Loucy (cell line): ENCODE measurements around the gene NDUFAF4.

Source experiments
- H2AFZ ChIP-seq: fragments of 200-600 bp; sonication (generic); 2 replicates; pipeline ENCODE4 v1.6.0; 2016; ENCODE audit warnings: antibody characterized with exemption, mild to moderate bottlenecking, low read length, moderate library complexity
- H3F3A ChIP-seq: fragments of 200-600 bp; 2 replicates; pipeline ENCODE4 v1.6.0; 2016; ENCODE audit warnings: antibody characterized with exemption, low read depth, mild to moderate bottlenecking
- H3K27me3 ChIP-seq: fragments of 200-600 bp; sonication (generic); 2 replicates; pipeline ENCODE4 v1.6.1; 2014; ENCODE audit warnings: low read length, mild to moderate bottlenecking; ENCODE audit not compliant: insufficient read depth, poor library complexity, severe bottlenecking
- H3K36me3 ChIP-seq: fragments of 200-600 bp; sonication (generic); 2 replicates; pipeline ENCODE4 v1.6.1; 2016; ENCODE audit warnings: low read length; ENCODE audit not compliant: insufficient read depth
- H3K4me1 ChIP-seq: fragments of 200-600 bp; sonication (generic); 2 replicates; pipeline ENCODE4 v1.5.1; 2014; ENCODE audit warnings: low read length, mild to moderate bottlenecking; ENCODE audit not compliant: insufficient read depth, poor library complexity, severe bottlenecking
- H3K4me2 ChIP-seq: fragments of 200-600 bp; sonication (generic); 2 replicates; pipeline ENCODE4 v1.6.0; 2014; ENCODE audit warnings: antibody characterized with exemption, low read length, low read depth, mild to moderate bottlenecking; ENCODE audit not compliant: poor library complexity, severe bottlenecking
- H3K4me3 ChIP-seq: fragments of 200-600 bp; sonication (generic); 2 replicates; pipeline ENCODE4 v1.5.1; 2014; ENCODE audit warnings: low read length, mild to moderate bottlenecking, mixed read lengths; ENCODE audit not compliant: poor library complexity, severe bottlenecking
- H3K79me2 ChIP-seq: fragments of 200-600 bp; sonication (generic); 2 replicates; pipeline ENCODE4 v1.6.1; 2014; ENCODE audit warnings: low read length; ENCODE audit not compliant: insufficient read depth
- H3K9ac ChIP-seq: fragments of 200-600 bp; sonication (generic); 2 replicates; pipeline ENCODE4 v1.6.0; 2014; ENCODE audit warnings: mild to moderate bottlenecking, low read depth, low read length, moderate library complexity; ENCODE audit not compliant: poor library complexity, severe bottlenecking
- H3K9me2 ChIP-seq: fragments of 200-600 bp; sonication (generic); replicated peaks from 2 replicates; pipeline ENCODE4 v1.6.1; 2016; ENCODE audit warnings: low read depth, low read length, mixed read lengths
- H3K9me3 ChIP-seq: fragments of 200-600 bp; sonication (generic); 2 replicates; pipeline ENCODE4 v1.6.1; 2014; ENCODE audit warnings: mild to moderate bottlenecking, antibody characterized with exemption, low read length, low read depth; ENCODE audit not compliant: insufficient read depth
- H4K20me1 ChIP-seq: fragments of 200-600 bp; sonication (generic); 2 replicates; pipeline ENCODE4 v1.6.0; 2014; ENCODE audit warnings: antibody characterized with exemption, low read length, mild to moderate bottlenecking; ENCODE audit not compliant: insufficient read depth, poor library complexity, severe bottlenecking
- EZH2phosphoT487 ChIP-seq: fragments of 200-600 bp; IDR thresholded peaks from 2 replicates; pipeline ENCODE4 v1.6.1; 2018; ENCODE audit warnings: antibody characterized with exemption, mild to moderate bottlenecking, moderate library complexity, borderline replicate concordance
- TF ChIP-seq, protein P1 (sequence below): fragments of 200-600 bp; sonication (generic); conservative IDR thresholded peaks from 2 replicates; pipeline ENCODE4 v1.5.1; 2014; ENCODE audit warnings: mild to moderate bottlenecking, antibody characterized with exemption, low read length

NDUFAF4 gene

DNA sequence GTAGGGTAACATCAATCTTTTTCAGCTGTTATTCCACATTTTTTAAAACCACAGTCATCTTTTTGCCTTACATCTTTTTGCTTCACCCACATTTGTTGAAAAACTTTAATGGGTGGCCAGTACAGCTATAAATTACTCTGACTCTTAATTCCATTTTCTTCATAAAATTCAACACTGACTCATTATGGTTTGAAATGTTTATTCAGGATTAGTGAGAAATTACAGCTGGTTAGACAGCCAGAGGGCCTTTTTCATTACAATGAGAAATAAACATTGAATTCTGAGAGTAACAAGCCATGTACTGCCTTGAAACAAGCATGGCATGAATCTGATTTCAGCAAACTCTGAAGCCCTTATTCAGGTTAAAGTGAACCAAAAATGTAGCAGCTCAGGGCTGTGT is 19.5 kb downstream of the NDUFAF4 start:
- no peak for TF ChIP-seq EZH2phosphoT487
- TF ChIP-seq, protein P1, sequence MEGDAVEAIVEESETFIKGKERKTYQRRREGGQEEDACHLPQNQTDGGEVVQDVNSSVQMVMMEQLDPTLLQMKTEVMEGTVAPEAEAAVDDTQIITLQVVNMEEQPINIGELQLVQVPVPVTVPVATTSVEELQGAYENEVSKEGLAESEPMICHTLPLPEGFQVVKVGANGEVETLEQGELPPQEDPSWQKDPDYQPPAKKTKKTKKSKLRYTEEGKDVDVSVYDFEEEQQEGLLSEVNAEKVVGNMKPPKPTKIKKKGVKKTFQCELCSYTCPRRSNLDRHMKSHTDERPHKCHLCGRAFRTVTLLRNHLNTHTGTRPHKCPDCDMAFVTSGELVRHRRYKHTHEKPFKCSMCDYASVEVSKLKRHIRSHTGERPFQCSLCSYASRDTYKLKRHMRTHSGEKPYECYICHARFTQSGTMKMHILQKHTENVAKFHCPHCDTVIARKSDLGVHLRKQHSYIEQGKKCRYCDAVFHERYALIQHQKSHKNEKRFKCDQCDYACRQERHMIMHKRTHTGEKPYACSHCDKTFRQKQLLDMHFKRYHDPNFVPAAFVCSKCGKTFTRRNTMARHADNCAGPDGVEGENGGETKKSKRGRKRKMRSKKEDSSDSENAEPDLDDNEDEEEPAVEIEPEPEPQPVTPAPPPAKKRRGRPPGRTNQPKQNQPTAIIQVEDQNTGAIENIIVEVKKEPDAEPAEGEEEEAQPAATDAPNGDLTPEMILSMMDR, result no peak
- no peak overlapping the region for H3K9ac ChIP-seq
- H3K4me3 ChIP-seq, result no peak overlapping the region
- H2AFZ ChIP-seq, result no peak overlapping the region
- no peaks in the 10 kb centered on the region for H3F3A ChIP-seq
- H3K36me3 ChIP-seq, result no peaks in the 10 kb centered on the region
- H3K9me2 ChIP-seq, result no peaks in the 10 kb centered on the region
- no peaks in the 10 kb centered on the region for H3K27me3 ChIP-seq
- no peaks in the 10 kb centered on the region for H3K79me2 ChIP-seq
- H3K4me2 ChIP-seq, result no peak overlapping the region
- no peaks in the 10 kb centered on the region for H3K9me3 ChIP-seq
- no peaks in the 10 kb centered on the region for H3K4me1 ChIP-seq
- no peaks in the 10 kb centered on the region for H4K20me1 ChIP-seq

GRCh38 chr6:96876886-96877545 is 20.7 kb downstream of the NDUFAF4 start:
- H3K27me3 ChIP-seq, result no peaks in the 10 kb centered on the region
- no peak overlapping the region for H2AFZ ChIP-seq
- H4K20me1 ChIP-seq, result no peaks in the 10 kb centered on the region
- no peaks in the 10 kb centered on the region for H3K36me3 ChIP-seq
- H3K4me3 ChIP-seq, result no peak overlapping the region
- no peaks in the 10 kb centered on the region for H3K4me1 ChIP-seq
- H3K9me2 ChIP-seq, result no peaks in the 10 kb centered on the region
- no peaks in the 10 kb centered on the region for H3K9me3 ChIP-seq
- H3F3A ChIP-seq, result no peaks in the 10 kb centered on the region
- no peaks in the 10 kb centered on the region for H3K79me2 ChIP-seq
- H3K4me2 ChIP-seq, result no peak overlapping the region
- no peak for TF ChIP-seq EZH2phosphoT487
- TF ChIP-seq, protein P1, result no peak
- H3K9ac ChIP-seq, result no peak overlapping the region

- no peak for TF ChIP-seq EZH2phosphoT487
- TF ChIP-seq, protein P1, result no peak
- Histone ChIP-seq H3F3A (no peaks in the 10 kb centered on the region), H3K9me3 (no peaks in the 10 kb centered on the region), H2AFZ (no peak overlapping the region), H3K27me3 (no peaks in the 10 kb centered on the region), H3K79me2 (no peaks in the 10 kb centered on the region), H3K4me2 (no peak overlapping the region), H3K9me2 (no peaks in the 10 kb centered on the region), H3K4me1 (no peaks in the 10 kb centered on the region), H3K9ac (no peak overlapping the region), H3K36me3 (no peaks in the 10 kb centered on the region), H3K4me3 (no peak overlapping the region), H4K20me1 (no peaks in the 10 kb centered on the region)
Observed at GRCh38 chr6:96872976-96873375, 24.7 kb downstream of the NDUFAF4 start.
